Aorta (tissue), 5 donors: ENCODE measurements around the gene DVL2. TPM values are rescaled to one million over a fixed set of nuclear protein-coding genes. Genes with fewer than 3 reads are reported as not detected.
"Not testable (repeated sequence)": the region's sequence is repeated elsewhere in the genome, so short reads cannot be mapped to it uniquely, and the experiment has no call there.

Experiments
- ATAC-seq: fragments of 200-7000 bp; cut with Tn5 transposase; one replicate; pipeline ENCODE4 v1.9.1; 2022; ENCODE audit warnings: moderate library complexity; ENCODE audit not compliant: low FRiP score
- DNase-seq, 2 donors: peaks; one replicate each; pipeline ENCODE4 v3.0.0-alpha.2; 2020
- H3K27ac ChIP-seq, 2 donors: one replicate each; pipeline ENCODE4 v1.5.1; 2013; ENCODE audit warnings: low read length in 2 of 2, mild to moderate bottlenecking in 2 of 2, moderate library complexity in 2 of 2, control low read depth in 1 of 2, inconsistent platforms in 1 of 2, low read depth in 1 of 2
- H3K27me3 ChIP-seq, 2 donors: one replicate each; pipeline ENCODE4 v1.6.1; 2013; ENCODE audit warnings: control low read depth in 1 of 2, low read length in 1 of 2, mild to moderate bottlenecking in 1 of 2, moderate library complexity in 1 of 2; ENCODE audit not compliant: insufficient read depth in 2 of 2, control insufficient read depth in 1 of 2
- H3K36me3 ChIP-seq, 2 donors: one replicate each; pipeline ENCODE4 v1.6.1; 2013; ENCODE audit warnings: control low read depth in 1 of 2, low read length in 1 of 2, mild to moderate bottlenecking in 1 of 2; ENCODE audit not compliant: insufficient read depth in 2 of 2, control insufficient read depth in 1 of 2
- H3K4me1 ChIP-seq, 2 donors: one replicate each; pipeline ENCODE4 v1.6.1; 2013; ENCODE audit warnings: low read length in 2 of 2, control low read depth in 1 of 2, mild to moderate bottlenecking in 1 of 2, moderate library complexity in 1 of 2; ENCODE audit not compliant: insufficient read depth in 2 of 2, control insufficient read depth in 1 of 2
- H3K4me3 ChIP-seq, 2 donors: one replicate each; pipeline ENCODE4 v1.5.1; 2013; ENCODE audit warnings: low read length in 2 of 2, control low read depth in 1 of 2, mild to moderate bottlenecking in 1 of 2
- H3K9me3 ChIP-seq: one replicate; pipeline ENCODE4 v1.6.1; 2013; ENCODE audit warnings: mild to moderate bottlenecking, low read length; ENCODE audit not compliant: control insufficient read depth
- WGBS, 2 donors: extraction: QIAGEN DNeasy Blood & Tissue Kit; methylation state at CpG; one replicate each; pipeline ENCODE4 v1.1.7; 2013; 5-methylcytosine and 5-hydroxymethylcytosine counted together
- intact Hi-C, 2 donors: fragments of 100-400 bp; cut with DNase I; formaldehyde crosslinking; loops; one replicate each; pipeline versions ENCODE4 v1.14.2 to v1.15.0; 2022
- polyA plus RNA-seq, 2 donors: library from polyadenylated mRNA; stranded (reverse); fragments of 200-250 nt; gene quantifications; one replicate each; pipeline ENCODE4 v1.2.3, GENCODE V29; 2013
- total RNA-seq, 2 donors: library from RNA; stranded (reverse); fragmentation: NEBNext Ultra II Directional; extraction: Animal tissue kit (Norgen Biotek cat#: 25700); gene quantifications; one replicate each; pipeline ENCODE4 v1.2.1, GENCODE V29; 2021
- donor health status: healthy with polysubstance abuse.
- donor health status: Bipolar disorder and iron deficiency.
- donor health status: DM: no; HTN: no; CAD: no.
- donor health status: DM: no; HTN: no; CAD: no.
- donor health status: DM: yes; HTN: yes; CAD: no.

DVL2 gene
- total and polyA plus RNA-seq, 4 donors = 10.0 to 45.6 (median 25.1) TPM

GRCh38 chr17:7190276-7190917 lies 43.9 kb downstream of the DVL2 start:
- WGBS, 2 donors = 89 to 91% methylated on average over 14 of the region's 14 CpGs

GRCh38 chr17:7186241-7186640 lies 48.1 kb downstream of the DVL2 start:
- DNase-seq (peak in 1 of 2 donors; percentile 44), ATAC-seq (no peak)
- no peak overlapping the region for H3K4me3 ChIP-seq
- no peaks in the 10 kb centered on the region for H3K36me3 ChIP-seq
- no peaks in the 10 kb centered on the region for H3K27me3 ChIP-seq
- intact Hi-C loops = loop anchor here in 1 of 2 donors (10.0 kb wide), 1 partner anchor 1851 kb away; no protein-coding TSS in a partner anchor
- no peak overlapping the region for H3K27ac ChIP-seq
- no peaks in the 10 kb centered on the region for H3K9me3 ChIP-seq
- 66 to 67% methylated on average over 7 of the region's 7 CpGs for WGBS, 2 donors
- no peaks in the 10 kb centered on the region for H3K4me1 ChIP-seq

More at GRCh38 chr17:7190276-7190917, 43.9 kb downstream of the DVL2 start:
- no peak overlapping the region for H3K27ac ChIP-seq
- peak in 1 of 2 donors; percentile 52 for DNase-seq
- H3K27me3 ChIP-seq = no peaks in the 10 kb centered on the region
- intact Hi-C loops = no loop called here
- no peak for ATAC-seq
- no peaks in the 10 kb centered on the region for H3K4me1 ChIP-seq
- no peak overlapping the region for H3K4me3 ChIP-seq
- no peaks in the 10 kb centered on the region for H3K36me3 ChIP-seq
- H3K9me3 ChIP-seq = no peaks in the 10 kb centered on the region

- WGBS, 2 donors = 85 to 86% methylated on average over 6 of the region's 6 CpGs
- H3K36me3 ChIP-seq = no peaks in the 10 kb centered on the region
- no peak overlapping the region for H3K4me3 ChIP-seq
- H3K4me1 ChIP-seq = no peaks in the 10 kb centered on the region
- DNase-seq (peak in 1 of 2 donors; percentile 45), ATAC-seq (no peak)
- H3K27ac ChIP-seq = no peak overlapping the region
- H3K9me3 ChIP-seq = no peaks in the 10 kb centered on the region
- intact Hi-C loops = loop anchor here in 1 of 2 donors (10.0 kb wide), 1 partner anchor 1850 kb away; no protein-coding TSS in a partner anchor
- no peaks in the 10 kb centered on the region for H3K27me3 ChIP-seq
Observed at GRCh38 chr17:7184647-7185046, 49.7 kb downstream of the DVL2 start.

GRCh38 chr17:7184091-7184488 lies 50.2 kb downstream of the DVL2 start:
- no peaks in the 10 kb centered on the region for H3K9me3 ChIP-seq
- 53 to 57% methylated on average over 14 of the region's 14 CpGs for WGBS, 2 donors
- H3K4me3 ChIP-seq = no peak overlapping the region
- peak; percentile 22 for ATAC-seq
- no peaks in the 10 kb centered on the region for H3K36me3 ChIP-seq
- H3K27ac ChIP-seq = no peak overlapping the region
- no peaks in the 10 kb centered on the region for H3K4me1 ChIP-seq
- intact Hi-C loops = loop anchor here in 1 of 2 donors (10.0 kb wide), 1 partner anchor 1849 kb away; no protein-coding TSS in a partner anchor
- peak; percentile 75 to 85 for DNase-seq
- H3K27me3 ChIP-seq = no peaks in the 10 kb centered on the region

GRCh38 chr17:7183433-7184090 lies 50.8 kb downstream of the DVL2 start:
- WGBS, 2 donors = 84 to 85% methylated on average over 7 of the region's 7 CpGs

GRCh38 chr17:7182101-7182500 lies 52.2 kb downstream of the DVL2 start:
- not testable (repeated sequence) for ATAC-seq, H3K4me3 ChIP-seq, DNase-seq, H3K9me3 ChIP-seq, H3K27ac ChIP-seq, H3K36me3 ChIP-seq, H3K4me1 ChIP-seq, H3K27me3 ChIP-seq
- WGBS, 2 donors = 95 to 99% methylated on average over 2 of the region's 2 CpGs
- intact Hi-C loops = loop anchor here in 1 of 2 donors (10.0 kb wide), 1 partner anchor 1847 kb away; no protein-coding TSS in a partner anchor

More at GRCh38 chr17:7183433-7184090, 50.8 kb downstream of the DVL2 start:
- Histone ChIP-seq H3K36me3 (no peaks in the 10 kb centered on the region), H3K27me3 (no peaks in the 10 kb centered on the region), H3K9me3 (no peaks in the 10 kb centered on the region), H3K4me1 (no peaks in the 10 kb centered on the region), H3K4me3 (no peak overlapping the region), H3K27ac (no peak overlapping the region)
- intact Hi-C loops = loop anchor here in 1 of 2 donors (10.0 kb wide), 1 partner anchor 1849 kb away; no protein-coding TSS in a partner anchor
- no peak for DNase-seq
- ATAC-seq = no peak

GRCh38 chr17:7179317-7180254 lies 54.7 kb downstream of the DVL2 start, which contains the start of gene ASGR1:
TSS of gene ASGR1 (minus strand) at chr17:7179370. CDS start at chr17:7178563, 807 bp downstream.
- Histone ChIP-seq H3K4me1 (no peaks in the 10 kb centered on the region), H3K27me3 (no peaks in the 10 kb centered on the region), H3K27ac (no peak within 1 kb of the TSS), H3K36me3 (no peaks in the 10 kb centered on the region), H3K4me3 (no peak within 1 kb of the TSS), H3K9me3 (no peaks in the 10 kb centered on the region)
- DNase-seq = peak in 1 of 2 donors; percentile 38
- intact Hi-C loops = loop anchor here in 1 of 2 donors (10.0 kb wide), 1 partner anchor 1845 kb away; no protein-coding TSS in a partner anchor
- ATAC-seq = no peak
- WGBS, 2 donors = 51 to 56% methylated on average over 20 of the region's 20 CpGs

- no peak for ATAC-seq
- Histone ChIP-seq H3K9me3 (no peaks in the 10 kb centered on the region), H3K4me1 (no peaks in the 10 kb centered on the region), H3K36me3 (no peaks in the 10 kb centered on the region), H3K27ac (no peak overlapping the region), H3K4me3 (no peak overlapping the region), H3K27me3 (no peaks in the 10 kb centered on the region)
- 75 to 78% methylated on average over 11 of the region's 11 CpGs for WGBS, 2 donors
- peak in 1 of 2 donors; percentile 4 for DNase-seq
- intact Hi-C loops = no loop called here
Observed at GRCh38 chr17:7178973-7179316, 55.4 kb downstream of the DVL2 start.
